ENCODE data around the gene IZUMO2. TPM values are rescaled to one million over a fixed set of nuclear protein-coding genes. Genes with fewer than 3 reads are reported as not detected.

IZUMO2 gene
- total and polyA plus RNA-seq, 9 of the 15 experiments (the other 6 are each of a cell fraction or from before 2014, with no cell fraction given): not detected

GRCh38 chr19:50175924-50176323 lies 12.8 kb upstream of the IZUMO2 start (continued):
- TF ChIP-seq, protein P1, sequence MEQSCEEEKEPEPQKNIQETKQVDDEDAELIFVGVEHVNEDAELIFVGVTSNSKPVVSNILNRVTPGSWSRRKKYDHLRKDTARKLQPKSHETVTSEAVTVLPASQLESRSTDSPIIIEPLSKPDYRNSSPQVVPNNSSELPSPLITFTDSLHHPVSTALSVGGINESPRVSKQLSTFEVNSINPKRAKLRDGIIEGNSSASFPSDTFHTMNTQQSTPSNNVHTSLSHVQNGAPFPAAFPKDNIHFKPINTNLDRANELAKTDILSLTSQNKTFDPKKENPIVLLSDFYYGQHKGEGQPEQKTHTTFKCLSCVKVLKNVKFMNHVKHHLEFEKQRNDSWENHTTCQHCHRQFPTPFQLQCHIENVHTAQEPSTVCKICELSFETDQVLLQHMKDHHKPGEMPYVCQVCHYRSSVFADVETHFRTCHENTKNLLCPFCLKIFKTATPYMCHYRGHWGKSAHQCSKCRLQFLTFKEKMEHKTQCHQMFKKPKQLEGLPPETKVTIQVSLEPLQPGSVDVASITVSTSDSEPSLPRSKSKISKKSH (CRISPR knock-in tag; IDR thresholded peaks at IDR 0.05): no peak
- TF ChIP-seq ZKSCAN8 (CRISPR knock-in tag; IDR thresholded peaks at IDR 0.05) (no peak), MGA (IDR thresholded peaks at IDR 0.05) (peak; percentile 35), ETV1 (tag; conservative IDR thresholded peaks at IDR 0.05; ENCODE audit: low read depth) (peak; percentile 42; the same call in 1 of the 2 replicates), SAFB2 (IDR thresholded peaks at IDR 0.05; ENCODE audit: borderline replicate concordance, low read depth, low read length, severe bottlenecking) (no peak), ARNT (IDR thresholded peaks at IDR 0.05) (no peak), ATF1 (CRISPR knock-in tag; IDR thresholded peaks at IDR 0.05) (no peak), ATF1 (tag; IDR thresholded peaks at IDR 0.05) (0 out of 2 replicates have a peak, but pooled peaks have one; percentile 11), MCM2 (IDR thresholded peaks at IDR 0.05; ENCODE audit: low read depth) (no peak), ZC3H4 (CRISPR knock-in tag; IDR thresholded peaks at IDR 0.05; ENCODE audit: borderline replicate concordance) (no peak), GABPB1 (CRISPR knock-in tag; IDR thresholded peaks at IDR 0.05) (0 out of 2 replicates have a peak, but pooled peaks have one; percentile 17), RFX1 (IDR thresholded peaks at IDR 0.05) (no peak), NFYB (IDR thresholded peaks at IDR 0.05; ENCODE audit: extremely low read depth, insufficient read length) (peak; percentile 20)
- TF ChIP-seq, protein P2, sequence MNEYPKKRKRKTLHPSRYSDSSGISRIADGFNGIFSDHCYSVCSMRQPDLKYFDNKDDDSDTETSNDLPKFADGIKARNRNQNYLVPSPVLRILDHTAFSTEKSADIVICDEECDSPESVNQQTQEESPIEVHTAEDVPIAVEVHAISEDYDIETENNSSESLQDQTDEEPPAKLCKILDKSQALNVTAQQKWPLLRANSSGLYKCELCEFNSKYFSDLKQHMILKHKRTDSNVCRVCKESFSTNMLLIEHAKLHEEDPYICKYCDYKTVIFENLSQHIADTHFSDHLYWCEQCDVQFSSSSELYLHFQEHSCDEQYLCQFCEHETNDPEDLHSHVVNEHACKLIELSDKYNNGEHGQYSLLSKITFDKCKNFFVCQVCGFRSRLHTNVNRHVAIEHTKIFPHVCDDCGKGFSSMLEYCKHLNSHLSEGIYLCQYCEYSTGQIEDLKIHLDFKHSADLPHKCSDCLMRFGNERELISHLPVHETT (CRISPR knock-in tag; conservative IDR thresholded peaks at IDR 0.05 in 1 of 2, IDR thresholded peaks at IDR 0.05 in 1 of 2): no peak
